ENCODE measurements around the gene ACOX3.
"Not testable (repeated sequence)": the region's sequence is repeated elsewhere in the genome, so short reads cannot be mapped to it uniquely, and the experiment has no call there.

Gene ACOX3

DNA sequence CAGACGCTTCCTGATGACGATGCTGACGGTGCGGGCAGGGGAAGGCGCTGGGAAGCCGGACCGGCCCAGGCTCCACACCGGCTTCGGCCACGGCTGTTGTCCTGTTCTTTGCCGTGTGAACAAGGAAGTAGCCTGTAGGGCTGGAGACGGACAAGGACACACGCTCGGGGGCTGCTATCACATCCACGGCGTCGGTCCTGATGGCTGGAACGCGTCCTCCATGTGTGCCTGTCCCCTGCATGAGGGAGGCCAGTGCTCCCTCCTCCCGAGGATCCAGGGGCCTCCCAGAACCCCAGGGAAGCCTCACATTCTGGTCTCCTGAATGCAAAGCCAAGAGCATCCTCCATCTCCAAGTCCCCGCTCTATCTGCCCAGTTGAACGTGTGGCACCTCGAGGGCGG is 53.8 kb downstream of the ACOX3 start:
- in situ Hi-C loops (cut with MboI; ENCODE audit: low pct_unique_long_range_greater_than_20kb, low sequenced_read_pairs, unreplicated experiment), result no loop called here
- TF ChIP-seq, protein P1, sequence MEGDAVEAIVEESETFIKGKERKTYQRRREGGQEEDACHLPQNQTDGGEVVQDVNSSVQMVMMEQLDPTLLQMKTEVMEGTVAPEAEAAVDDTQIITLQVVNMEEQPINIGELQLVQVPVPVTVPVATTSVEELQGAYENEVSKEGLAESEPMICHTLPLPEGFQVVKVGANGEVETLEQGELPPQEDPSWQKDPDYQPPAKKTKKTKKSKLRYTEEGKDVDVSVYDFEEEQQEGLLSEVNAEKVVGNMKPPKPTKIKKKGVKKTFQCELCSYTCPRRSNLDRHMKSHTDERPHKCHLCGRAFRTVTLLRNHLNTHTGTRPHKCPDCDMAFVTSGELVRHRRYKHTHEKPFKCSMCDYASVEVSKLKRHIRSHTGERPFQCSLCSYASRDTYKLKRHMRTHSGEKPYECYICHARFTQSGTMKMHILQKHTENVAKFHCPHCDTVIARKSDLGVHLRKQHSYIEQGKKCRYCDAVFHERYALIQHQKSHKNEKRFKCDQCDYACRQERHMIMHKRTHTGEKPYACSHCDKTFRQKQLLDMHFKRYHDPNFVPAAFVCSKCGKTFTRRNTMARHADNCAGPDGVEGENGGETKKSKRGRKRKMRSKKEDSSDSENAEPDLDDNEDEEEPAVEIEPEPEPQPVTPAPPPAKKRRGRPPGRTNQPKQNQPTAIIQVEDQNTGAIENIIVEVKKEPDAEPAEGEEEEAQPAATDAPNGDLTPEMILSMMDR (IDR thresholded peaks at IDR 0.05; ENCODE audit: extremely low read depth, insufficient read depth, missing control alignments), result no peak
- no peak for DNase-seq (ENCODE audit: low spot score)

DNA sequence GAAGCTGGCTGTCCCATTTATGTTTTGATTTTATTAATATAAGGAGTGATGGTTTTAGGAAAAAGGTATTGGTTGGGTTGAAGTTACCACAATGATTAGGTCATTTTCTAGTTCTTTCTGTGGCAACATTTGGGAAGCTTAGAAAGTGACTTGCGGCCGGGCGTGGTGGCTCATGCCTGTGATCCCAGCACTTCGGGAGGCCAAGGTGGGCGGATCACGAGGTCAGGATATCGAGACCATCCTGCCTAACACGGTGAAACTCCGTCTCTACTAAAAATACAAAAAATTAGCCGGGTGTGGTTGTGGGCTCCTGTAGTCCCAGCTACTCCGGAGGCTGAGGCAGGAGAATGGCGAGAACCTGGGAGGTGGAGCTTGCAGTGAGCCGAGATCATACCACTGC is 54.4 kb downstream of the ACOX3 start:
- DNase-seq (ENCODE audit: low spot score); in situ Hi-C loops (cut with MboI; ENCODE audit: low pct_unique_long_range_greater_than_20kb, low sequenced_read_pairs, unreplicated experiment): not testable (repeated sequence)

DNA sequence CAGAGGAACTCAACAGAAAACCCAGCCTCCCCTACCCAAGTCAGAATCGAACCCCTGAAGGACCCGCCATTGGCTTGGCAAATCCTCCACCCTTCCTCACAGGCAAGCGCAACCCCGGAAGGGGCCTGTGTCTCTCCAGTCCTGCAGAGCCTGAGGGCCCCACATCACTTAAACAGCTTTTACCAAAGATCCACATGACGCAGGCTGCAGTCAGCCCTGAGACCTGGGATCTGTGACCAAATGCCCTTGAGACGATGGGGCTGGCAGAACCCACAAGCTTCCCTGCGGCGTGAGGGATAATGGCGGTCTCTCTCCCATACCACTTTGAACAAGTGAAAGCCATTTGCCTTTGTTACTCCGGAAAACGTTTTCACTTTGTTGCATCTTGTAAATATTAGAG is 54.9 kb downstream of the ACOX3 start:
- no peak for DNase-seq (ENCODE audit: low spot score)
- in situ Hi-C loops (cut with MboI; ENCODE audit: low pct_unique_long_range_greater_than_20kb, low sequenced_read_pairs, unreplicated experiment), result no loop called here
- TF ChIP-seq, protein P1 (IDR thresholded peaks at IDR 0.05; ENCODE audit: extremely low read depth, insufficient read depth, missing control alignments), result no peak

DNA sequence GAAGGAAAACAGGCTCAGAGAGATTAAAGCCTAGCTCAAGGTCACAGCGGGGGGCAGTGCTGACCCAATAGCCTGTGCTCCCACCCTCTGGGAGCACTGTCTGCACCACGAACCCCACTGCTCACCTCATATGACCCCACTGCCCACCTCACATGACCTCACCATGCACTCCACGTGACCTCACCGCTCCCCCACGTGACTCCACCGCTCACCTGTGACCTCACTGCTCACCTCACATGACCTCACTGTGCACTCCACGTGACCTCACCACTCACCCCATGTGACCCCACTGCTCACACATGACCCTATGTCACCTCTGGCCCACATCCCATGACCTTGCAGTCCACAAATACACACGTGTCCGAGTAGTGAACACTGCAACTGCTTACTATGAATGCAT is 55.4 kb downstream of the ACOX3 start:
- TF ChIP-seq, protein P1 (IDR thresholded peaks at IDR 0.05; ENCODE audit: extremely low read depth, insufficient read depth, missing control alignments), result no peak
- in situ Hi-C loops (cut with MboI; ENCODE audit: low pct_unique_long_range_greater_than_20kb, low sequenced_read_pairs, unreplicated experiment), result no loop called here
- no peak for DNase-seq (ENCODE audit: low spot score)

DNA sequence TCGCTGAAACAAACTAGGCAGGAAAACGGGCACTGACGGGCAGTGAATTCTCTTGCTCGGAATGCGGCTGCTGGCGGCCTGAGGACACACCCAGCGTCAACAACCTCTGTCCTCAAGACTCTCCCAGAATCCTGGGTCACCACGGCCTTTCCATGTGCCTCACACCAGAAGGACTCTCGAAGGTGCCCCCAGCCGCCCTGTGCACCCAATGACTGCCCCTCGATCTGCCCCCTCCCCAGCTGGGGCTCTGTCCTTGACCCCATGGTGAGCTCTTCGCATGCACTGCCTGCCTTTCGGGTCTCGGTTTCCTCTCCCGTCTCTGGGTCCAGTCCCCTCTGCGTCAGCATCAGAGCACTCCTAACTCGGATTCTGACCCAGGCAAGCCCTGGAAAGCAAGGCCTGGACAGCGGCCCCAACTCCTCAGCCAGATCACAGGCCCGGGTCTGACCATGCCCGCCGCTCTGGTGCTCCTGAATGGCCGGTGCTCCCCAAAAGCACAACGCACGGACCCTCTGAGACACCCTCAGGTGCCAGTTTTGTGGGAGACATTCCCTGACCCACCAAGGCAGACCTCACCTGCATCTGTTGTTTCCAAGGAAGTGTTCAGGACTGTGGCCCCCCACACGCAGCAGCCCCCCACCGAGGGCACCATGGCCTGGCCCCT is 56.0 kb downstream of the ACOX3 start:
- TF ChIP-seq, protein P1 (IDR thresholded peaks at IDR 0.05; ENCODE audit: extremely low read depth, insufficient read depth, missing control alignments), result no peak
- in situ Hi-C loops (cut with MboI; ENCODE audit: low pct_unique_long_range_greater_than_20kb, low sequenced_read_pairs, unreplicated experiment), result no loop called here
- no peak for DNase-seq (ENCODE audit: low spot score)

DNA sequence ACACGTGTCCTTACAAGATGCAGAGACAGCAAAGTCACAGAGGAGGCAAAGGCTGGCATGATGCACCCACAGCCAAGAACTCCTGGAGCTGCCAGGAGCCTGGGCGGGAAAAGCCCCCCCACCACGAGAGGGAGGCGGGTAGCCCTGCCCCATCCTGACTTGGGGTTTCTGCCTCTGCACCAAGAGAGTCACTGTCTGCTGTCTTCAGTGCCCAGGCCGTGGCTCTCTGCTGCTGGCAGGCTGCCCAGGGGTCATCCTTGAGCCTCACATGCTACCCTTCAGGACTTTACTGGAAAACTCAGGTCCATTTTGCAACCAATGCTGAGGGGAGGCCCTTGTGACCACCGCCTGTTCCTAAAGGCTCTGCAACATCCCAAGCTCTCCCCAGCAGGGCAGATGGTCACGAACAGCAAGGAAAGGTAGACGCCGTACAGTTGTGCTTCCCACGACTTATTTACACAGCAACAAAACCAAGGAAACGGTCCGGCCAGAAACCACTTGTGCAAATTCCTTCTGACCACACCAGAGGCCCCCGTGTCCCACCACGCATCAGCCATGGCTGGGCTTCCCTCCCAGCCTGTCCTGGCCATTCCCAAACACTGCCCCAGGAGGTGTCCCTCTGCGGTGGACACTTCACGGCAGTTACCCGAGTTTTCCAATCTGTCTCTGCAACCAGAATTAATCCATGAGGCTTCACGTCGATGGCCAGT is 56.9 kb downstream of the ACOX3 start:
- DNase-seq (ENCODE audit: low spot score), result no peak
- in situ Hi-C loops (cut with MboI; ENCODE audit: low pct_unique_long_range_greater_than_20kb, low sequenced_read_pairs, unreplicated experiment), result no loop called here
- TF ChIP-seq, protein P1 (IDR thresholded peaks at IDR 0.05; ENCODE audit: extremely low read depth, insufficient read depth, missing control alignments), result no peak

DNA sequence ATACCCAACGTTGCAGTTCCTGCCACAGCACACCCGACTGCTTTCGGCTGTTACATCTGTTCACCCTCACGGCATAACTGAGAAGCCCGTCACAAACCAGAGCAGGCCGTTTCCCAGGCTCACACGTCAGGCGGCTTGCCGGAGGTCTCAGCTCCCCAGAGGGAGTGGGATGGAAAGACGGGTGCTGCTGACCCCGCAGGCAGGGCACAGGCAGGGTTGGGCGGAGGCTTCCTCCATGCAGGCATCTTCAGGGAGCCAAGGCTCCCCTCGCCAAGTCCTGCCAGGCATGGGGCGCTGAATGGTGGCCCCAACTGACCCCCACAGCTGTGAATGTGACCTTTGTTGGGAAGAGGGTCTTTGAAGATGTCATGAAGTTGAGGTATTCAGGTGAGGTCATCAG is 57.5 kb downstream of the ACOX3 start:
- no peak for DNase-seq (ENCODE audit: low spot score)
- in situ Hi-C loops (cut with MboI; ENCODE audit: low pct_unique_long_range_greater_than_20kb, low sequenced_read_pairs, unreplicated experiment), result no loop called here
- TF ChIP-seq, protein P1 (IDR thresholded peaks at IDR 0.05; ENCODE audit: extremely low read depth, insufficient read depth, missing control alignments), result no peak

All from GM13977 (cell line).